Measurements from ENCODE around the gene EPHB4. TPM values are rescaled to one million over a fixed set of nuclear protein-coding genes. Genes with fewer than 3 reads are reported as not detected.
A peak's percentile ranks its signal among the peaks of the same experiment; 100 is the strongest.

The EPHB4 gene
- total and polyA plus RNA-seq, 2 of the 4 experiments (the other 2 are of a cell fraction): 34.5 to 36.4 TPM

- in situ Hi-C loops (cut with MboI; ENCODE audit: low sequenced_read_pairs) (no loop called here), intact Hi-C loops (cut with micrococcal nuclease) (loop anchor here (2.0 to 5.0 kb wide), 4 partner anchors 34 to 99 kb away; partner anchors contain the start of gene SLC12A9), dilution Hi-C loops (cut with HindIII; ENCODE audit: low sequenced_read_pairs, unreplicated experiment) (no loop called here)
- Histone ChIP-seq H2BK15ac (ENCODE audit: low read depth, low read length) (no peak overlapping the region), H2BK5ac (ENCODE audit: low read depth, low read length, poor library complexity, severe bottlenecking) (peak overlapping the region; percentile 9), H3K4ac (ENCODE audit: low read depth, low read length) (peak overlapping the region; percentile 45; the same call in 1 of the 2 replicates), H2BK120ac (ENCODE audit: low read depth, low read length) (0 out of 2 replicates have a peak overlapping the region, but pooled peaks have one; percentile 11), H3K36me3 (ENCODE audit: control insufficient read depth, insufficient read depth, low read length) (peaks cover 47% of the 10 kb centered on the region), H3K9me1 (ENCODE audit: insufficient read depth, low read length) (no peaks in the 10 kb centered on the region), H3K23ac (ENCODE audit: low read depth, low read length) (no peak overlapping the region), H4K5ac (ENCODE audit: low read depth, low read length) (no peak overlapping the region), H3K9ac (ENCODE audit: low read depth, low read length) (peak overlapping the region; percentile 38; the same call in 1 of the 2 replicates), H3K27ac (ENCODE audit: insufficient read depth, low read length) (peak overlapping the region; percentile 70; the same call in 1 of the 2 replicates), H3K14ac (replicated peaks; ENCODE audit: low read depth, low read length) (no peak overlapping the region), H3K79me1 (ENCODE audit: low read depth in 1 of 2, low read length in 2 of 2) (peaks cover 0 to 24% of the 10 kb centered on the region in 2 experiments; a peak in 2 of 4 replicates), H3K27me3 (ENCODE audit: control insufficient read depth, insufficient read depth, low read length) (no peaks in the 10 kb centered on the region), H2BK20ac (ENCODE audit: low read depth, low read length) (peak overlapping the region; percentile 21; the same call in 1 of the 2 replicates), H3K18ac (ENCODE audit: low read depth, low read length) (peak overlapping the region; percentile 1; the same call in 1 of the 2 replicates), H3K9me3 (ENCODE audit: control insufficient read depth, insufficient read depth, low read length) (no peaks in the 10 kb centered on the region), H4K20me1 (ENCODE audit: insufficient read depth, low read length) (peaks cover 15% of the 10 kb centered on the region), H3K4me1 (ENCODE audit: control insufficient read depth, insufficient read depth, low read length) (peaks cover 18% of the 10 kb centered on the region), H4K91ac (ENCODE audit: insufficient read depth, low read depth, low read length) (peak overlapping the region; percentile 31; the same call in 1 of the 2 replicates), H2AFZ (replicated peaks; ENCODE audit: low read length, poor library complexity) (peak overlapping the region; percentile 69), H3K4me2 (ENCODE audit: low read depth, low read length) (peak overlapping the region; percentile 13; the same call in 1 of the 2 replicates), H4K8ac (ENCODE audit: low read depth in 2 of 2, low read length in 2 of 2) (peak overlapping the region in 1 of 2 experiments; percentile 49; a peak in 1 of 4 replicates), H3K4me3 (ENCODE audit: insufficient read depth, low read depth, low read length) (no peak overlapping the region), H2AK5ac (ENCODE audit: low read depth, low read length) (peak overlapping the region; percentile 49), H2AK9ac (replicated peaks; ENCODE audit: low read depth, low read length, poor library complexity) (peak overlapping the region; percentile 80), H3K56ac (ENCODE audit: extremely low read depth, insufficient read depth, low read length) (no peak overlapping the region)
- 17% methylated on average over 15 of the region's 19 CpGs; no CpG with 5 or more reads in 1 of the 2 experiments for WGBS, 2 experiments (ENCODE audit: extremely low coverage in 2 of 2, insufficient read length in 1 of 2)
- BruUV-seq (replicated peaks): no TSS peak
- DNase-seq (peak; percentile 83), ATAC-seq (ENCODE audit: low read depth) (peak; percentile 85)
- CTCF ChIA-PET: interaction anchor here (2.2 kb wide), 1 partner anchor 98 kb away, joined by 12 read pairs; the partner anchor contains the start of gene POP7
- TF ChIP-seq FOS (IDR thresholded peaks at IDR 0.05; ENCODE audit: low read depth, low read length) (no peak), MAFK (IDR thresholded peaks at IDR 0.05; ENCODE audit: low read depth, low read length) (no peak), RFX5 (IDR thresholded peaks at IDR 0.05; ENCODE audit: low read depth, low read length) (peak; percentile 99)
- POLR2A ChIA-PET (ENCODE audit: unreplicated experiment): no interaction called here
These were observed 23.7 kb downstream of the EPHB4 start for GRCh38 chr7:100803398-100804161.

Data from IMR-90 (cell line).